Mucosa of descending colon (tissue), 3 donors: ENCODE results near the gene LAMA5. TPM values are rescaled to one million over a fixed set of nuclear protein-coding genes. Genes with fewer than 3 reads are reported as not detected.

Source experiments
- ATAC-seq: fragments of 200-7000 bp; cut with Tn5 transposase; one replicate; pipeline ENCODE4 v1.9.1; 2020; ENCODE audit warnings: mild to moderate bottlenecking, moderate library complexity
- DNase-seq, 3 donors: peaks; one replicate each; pipeline ENCODE4 v3.0.0-alpha.2; 2020
- H3K36me3 ChIP-seq: fragments of 200-600 bp; one replicate; pipeline ENCODE4 v1.8.0; 2021; ENCODE audit warnings: low read depth, mild to moderate bottlenecking
- H3K4me1 ChIP-seq: fragments of 200-600 bp; one replicate; pipeline ENCODE4 v1.8.0; 2021; ENCODE audit warnings: low read depth, mild to moderate bottlenecking
- H3K4me3 ChIP-seq: fragments of 200-600 bp; one replicate; pipeline ENCODE4 v1.8.0; 2021; ENCODE audit warnings: mild to moderate bottlenecking
- H3K9me3 ChIP-seq: fragments of 200-600 bp; one replicate; pipeline ENCODE4 v1.8.0; 2021; ENCODE audit warnings: mild to moderate bottlenecking
- CTCF ChIP-seq: fragments of 200-600 bp; IDR thresholded peaks from one replicate; pipeline ENCODE4 v1.8.0; 2022; ENCODE audit warnings: antibody characterized with exemption, mild to moderate bottlenecking
- intact Hi-C, 2 donors: fragments of 100-400 bp; cut with DNase I in 1 of 2; cut with micrococcal nuclease in 1 of 2; formaldehyde crosslinking; loops; one replicate each; pipeline versions ENCODE4 v1.11.0 to v1.11.1; 2022; cut with DNase I, micrococcal nuclease
- total RNA-seq, 3 donors: library from RNA; stranded (reverse); fragmentation: NEBNext Ultra II Directional in 2 of 3; extraction: Animal tissue kit (Norgen Biotek cat#: 25700) in 2 of 3; gene quantifications; one replicate each; pipeline versions ENCODE4 v1.2.1 to v1.2.4, GENCODE V29; 2021 to 2023
- donor health status: DM: no; HTN: no; CAD: no; lungs with moderate emphysema.
- donor health status: DM: no; HTN: no; CAD: no.
- donor health status: DM: no; HTN: yes; CAD: no.

The LAMA5 gene
- total RNA-seq, 3 donors from 2014 or later = 21.8 to 335 (median 40.7) TPM

DNA sequence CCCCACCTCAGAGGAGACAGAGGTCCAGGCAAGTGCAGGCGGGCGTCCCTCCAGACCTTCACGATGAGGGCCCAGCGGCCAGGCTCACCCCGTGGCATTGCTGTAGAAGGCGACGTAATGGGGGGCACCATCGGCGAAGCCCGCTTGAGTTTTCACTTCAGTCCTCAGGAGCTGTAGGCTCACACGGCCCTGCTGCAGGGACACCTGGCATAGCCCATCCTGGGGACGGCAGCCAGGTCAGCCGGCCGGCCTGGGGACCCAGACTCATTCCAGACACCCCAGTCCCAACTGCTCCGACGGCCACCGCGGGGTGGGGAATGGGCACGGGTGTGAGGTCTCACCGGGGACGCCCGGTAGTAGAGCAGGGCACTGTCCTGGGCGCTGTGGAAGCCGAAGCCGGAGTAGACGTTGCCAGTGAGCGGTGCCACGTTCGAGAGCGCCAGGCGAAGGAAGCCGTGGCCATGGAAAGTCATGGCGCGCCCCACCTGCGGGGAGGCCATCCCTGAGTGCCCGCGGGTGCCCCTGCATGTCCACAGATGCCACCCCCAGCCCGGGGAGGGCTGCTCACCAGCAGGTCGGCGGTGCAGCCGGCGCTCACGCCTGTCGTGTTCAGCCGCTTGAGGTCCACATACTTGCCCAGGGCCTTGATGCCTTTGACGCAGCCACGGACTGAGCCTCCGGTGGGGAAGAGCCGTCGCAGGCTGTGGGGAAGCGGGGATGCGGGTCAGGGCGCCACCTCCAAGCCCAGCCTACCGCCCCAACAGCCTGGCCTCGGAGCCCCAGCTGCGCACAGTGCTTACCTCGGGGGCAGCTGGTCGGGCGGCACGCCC is 55.1 kb downstream of the LAMA5 start:
- no peak for DNase-seq
- no peak overlapping the region for H3K4me3 ChIP-seq
- intact Hi-C loops = no loop called here
- no peak for TF ChIP-seq CTCF
- ATAC-seq = no peak
- H3K36me3 ChIP-seq = peaks cover 11% of the 10 kb centered on the region
- no peaks in the 10 kb centered on the region for H3K9me3 ChIP-seq
- H3K4me1 ChIP-seq = no peaks in the 10 kb centered on the region

- ATAC-seq = no peak
- no peak for DNase-seq
- intact Hi-C loops = no loop called here
- no peak overlapping the region for H3K4me3 ChIP-seq
- no peaks in the 10 kb centered on the region for H3K9me3 ChIP-seq
- H3K4me1 ChIP-seq = no peaks in the 10 kb centered on the region
- peaks cover 20% of the 10 kb centered on the region for H3K36me3 ChIP-seq
- no peak for TF ChIP-seq CTCF
These were observed 56.0 kb downstream of the LAMA5 start for GRCh38 chr20:62311150-62311549.

- H3K36me3 ChIP-seq = peaks cover 21% of the 10 kb centered on the region
- no peaks in the 10 kb centered on the region for H3K4me1 ChIP-seq
- DNase-seq (no peak), ATAC-seq (no peak)
- H3K9me3 ChIP-seq = no peaks in the 10 kb centered on the region
- TF ChIP-seq CTCF = no peak
- intact Hi-C loops = no loop called here
- no peak overlapping the region for H3K4me3 ChIP-seq
These were observed 56.4 kb downstream of the LAMA5 start for GRCh38 chr20:62310757-62311121.

GRCh38 chr20:62309947-62310756 is 57.0 kb downstream of the LAMA5 start:
- TF ChIP-seq CTCF = no peak
- peaks cover 21% of the 10 kb centered on the region for H3K36me3 ChIP-seq
- H3K4me1 ChIP-seq = no peaks in the 10 kb centered on the region
- H3K4me3 ChIP-seq = no peak overlapping the region
- H3K9me3 ChIP-seq = no peaks in the 10 kb centered on the region
- intact Hi-C loops = no loop called here
- ATAC-seq (no peak), DNase-seq (no peak)

GRCh38 chr20:62309198-62309944 is 57.7 kb downstream of the LAMA5 start:
- peaks cover 21% of the 10 kb centered on the region for H3K36me3 ChIP-seq
- TF ChIP-seq CTCF = no peak
- no peaks in the 10 kb centered on the region for H3K9me3 ChIP-seq
- H3K4me3 ChIP-seq = no peak overlapping the region
- intact Hi-C loops = no loop called here
- ATAC-seq = no peak
- no peak for DNase-seq
- peaks cover 7% of the 10 kb centered on the region for H3K4me1 ChIP-seq
